CD1c-positive myeloid dendritic cell (primary cell): ENCODE measurements around the gene HSD11B1L.
"Not testable (repeated sequence)": the region's sequence is repeated elsewhere in the genome, so short reads cannot be mapped to it uniquely, and the experiment has no call there.

ENCODE experiments used
- DNase-seq: peaks from one replicate; pipeline ENCODE4 v3.0.0-alpha.2; 2016; ENCODE audit errors: extremely low spot score

The HSD11B1L gene

DNA sequence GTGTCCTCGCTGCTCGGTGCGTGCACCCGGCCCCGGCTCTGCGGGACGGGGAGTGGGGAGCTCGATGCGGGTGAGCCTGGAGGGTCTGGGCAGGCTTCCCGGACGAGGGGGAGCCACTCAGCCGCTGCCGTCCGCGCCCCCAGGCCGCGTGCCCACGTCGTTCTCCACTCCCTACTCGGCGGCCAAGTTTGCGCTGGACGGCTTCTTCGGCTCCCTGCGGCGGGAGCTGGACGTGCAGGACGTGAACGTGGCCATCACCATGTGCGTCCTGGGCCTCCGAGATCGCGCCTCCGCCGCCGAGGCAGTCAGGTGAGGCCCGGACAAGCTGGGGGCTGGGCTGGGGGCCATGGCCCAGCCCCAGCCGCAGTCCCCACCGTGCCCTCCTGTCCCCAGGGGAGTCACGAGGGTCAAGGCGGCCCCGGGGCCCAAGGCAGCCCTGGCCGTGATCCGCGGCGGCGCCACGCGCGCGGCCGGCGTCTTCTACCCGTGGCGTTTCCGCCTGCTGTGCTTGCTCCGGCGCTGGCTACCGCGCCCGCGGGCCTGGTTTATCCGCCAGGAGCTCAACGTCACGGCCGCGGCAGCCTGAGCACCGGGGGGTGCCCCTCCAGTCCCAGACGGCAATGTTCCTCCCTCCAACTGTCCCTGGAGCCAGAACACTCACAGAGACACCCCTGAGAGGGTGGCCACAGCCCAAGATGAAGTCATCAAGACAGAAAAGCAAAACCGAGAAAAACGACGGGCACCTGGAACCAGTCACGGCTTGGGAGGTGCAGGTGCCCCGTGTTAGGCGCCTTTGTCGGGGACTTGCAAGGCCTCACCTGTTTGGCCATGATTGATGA is 6.8 kb downstream of the HSD11B1L start:
- no peak for DNase-seq

DNA sequence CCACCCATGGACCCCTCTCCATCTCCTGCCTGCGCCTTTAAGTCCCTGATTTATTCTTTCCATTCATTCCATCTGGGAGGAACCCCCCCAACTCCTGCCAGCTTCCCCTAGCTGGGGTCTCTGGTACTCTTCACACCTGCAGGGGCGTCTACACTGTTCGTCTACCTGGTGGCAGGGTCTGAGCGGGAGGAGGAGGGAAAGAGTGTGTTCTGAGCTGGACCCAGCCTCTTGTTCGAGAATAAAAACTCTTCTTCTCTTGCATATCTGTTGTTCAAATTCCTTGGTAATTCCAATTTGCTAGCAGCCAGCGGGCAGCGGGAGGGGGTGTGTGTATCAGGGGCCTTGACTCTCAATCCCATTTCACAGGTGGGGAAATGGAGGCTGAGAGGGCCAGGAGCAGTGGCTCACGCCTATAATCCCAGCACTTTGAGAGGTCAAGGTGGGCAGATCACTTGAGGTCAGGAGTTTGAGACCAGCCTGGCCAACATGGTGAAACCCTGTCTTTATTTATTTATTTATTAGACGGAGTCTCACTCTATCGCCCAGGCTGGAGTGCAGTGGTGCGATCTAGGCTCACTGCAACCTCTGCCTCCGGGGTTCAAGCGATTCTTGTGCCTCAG is 7.5 kb downstream of the HSD11B1L start:
- not testable (repeated sequence) for DNase-seq

DNA sequence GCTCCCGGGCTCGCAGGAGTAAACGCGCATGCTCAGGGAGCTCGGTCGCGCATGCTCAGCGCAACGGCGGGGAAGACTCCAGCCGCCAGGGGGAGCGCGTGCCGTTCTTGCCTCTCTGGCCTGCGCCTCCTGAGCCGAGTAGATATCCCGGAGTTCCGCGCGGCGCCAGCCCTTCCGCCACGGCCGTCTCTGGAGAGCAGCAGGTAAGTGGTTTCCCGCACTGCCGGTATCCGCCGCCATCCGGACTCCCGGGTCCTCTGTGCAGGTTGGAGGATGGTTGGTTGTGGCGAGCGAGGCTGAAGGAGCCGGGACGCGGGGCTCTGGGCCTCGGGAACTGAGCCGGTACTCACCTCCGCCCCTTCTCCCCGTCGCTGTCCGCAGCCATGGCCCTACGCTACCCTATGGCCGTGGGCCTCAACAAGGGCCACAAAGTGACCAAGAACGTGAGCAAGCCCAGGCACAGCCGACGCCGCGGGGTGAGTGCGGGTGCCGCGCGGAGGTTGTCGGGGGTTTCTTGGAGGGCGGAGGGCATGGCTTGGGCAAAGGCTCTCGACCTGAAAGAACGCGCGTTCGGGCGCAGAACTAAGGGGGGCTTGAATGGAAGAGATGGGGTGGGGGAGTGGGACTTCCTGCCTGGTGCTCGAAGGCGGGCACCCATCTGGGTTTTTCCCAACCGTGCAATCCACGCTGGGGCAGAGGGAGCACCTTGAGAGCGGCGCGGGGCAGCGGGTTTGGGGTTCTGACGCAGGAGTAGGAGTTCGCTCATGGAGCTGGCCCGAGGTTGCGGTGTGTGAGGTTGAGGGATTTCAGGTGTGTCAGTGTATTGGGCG is 9.5 kb downstream of the HSD11B1L start, which contains the start of gene RPL36:
Gene RPL36, plus strand, starts transcription at position 171 of the 830 bp plus-strand sequence. Its CDS starts 213 bp downstream, at position 384.
- DNase-seq = peak; percentile 99

DNA sequence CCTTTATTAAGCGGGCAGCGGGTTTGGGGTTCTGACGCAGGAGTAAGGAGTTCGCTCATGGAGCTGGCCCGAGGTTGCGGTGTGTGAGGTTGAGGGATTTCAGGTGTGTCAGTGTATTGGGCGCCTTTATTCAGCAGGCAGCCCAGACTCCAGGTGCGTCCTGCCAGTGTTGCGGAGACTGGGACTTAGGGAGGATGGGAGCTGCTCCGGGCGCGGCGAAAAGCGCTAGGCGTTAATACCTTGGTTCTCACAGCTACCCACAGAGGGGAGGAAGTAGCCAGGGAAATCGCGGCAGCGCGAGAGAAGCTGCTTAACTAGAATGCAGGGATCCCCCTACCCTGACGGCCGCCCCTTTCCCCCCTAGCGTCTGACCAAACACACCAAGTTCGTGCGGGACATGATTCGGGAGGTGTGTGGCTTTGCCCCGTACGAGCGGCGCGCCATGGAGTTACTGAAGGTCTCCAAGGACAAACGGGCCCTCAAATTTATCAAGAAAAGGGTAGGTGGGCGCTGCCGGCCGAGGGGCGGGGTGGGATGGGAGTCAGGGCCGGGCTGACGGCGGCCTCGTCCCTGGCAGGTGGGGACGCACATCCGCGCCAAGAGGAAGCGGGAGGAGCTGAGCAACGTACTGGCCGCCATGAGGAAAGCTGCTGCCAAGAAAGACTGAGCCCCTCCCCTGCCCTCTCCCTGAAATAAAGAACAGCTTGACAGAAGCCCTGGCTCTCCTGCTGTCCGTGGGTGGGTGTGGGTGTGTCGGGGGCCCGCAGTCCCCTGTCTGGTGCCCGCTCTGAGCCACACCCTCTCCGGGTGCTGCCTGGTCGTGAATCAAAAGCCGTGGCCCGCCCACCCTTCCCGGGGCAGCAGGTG is 10.4 kb downstream of the HSD11B1L start:
- DNase-seq = peak; percentile 33

DNA sequence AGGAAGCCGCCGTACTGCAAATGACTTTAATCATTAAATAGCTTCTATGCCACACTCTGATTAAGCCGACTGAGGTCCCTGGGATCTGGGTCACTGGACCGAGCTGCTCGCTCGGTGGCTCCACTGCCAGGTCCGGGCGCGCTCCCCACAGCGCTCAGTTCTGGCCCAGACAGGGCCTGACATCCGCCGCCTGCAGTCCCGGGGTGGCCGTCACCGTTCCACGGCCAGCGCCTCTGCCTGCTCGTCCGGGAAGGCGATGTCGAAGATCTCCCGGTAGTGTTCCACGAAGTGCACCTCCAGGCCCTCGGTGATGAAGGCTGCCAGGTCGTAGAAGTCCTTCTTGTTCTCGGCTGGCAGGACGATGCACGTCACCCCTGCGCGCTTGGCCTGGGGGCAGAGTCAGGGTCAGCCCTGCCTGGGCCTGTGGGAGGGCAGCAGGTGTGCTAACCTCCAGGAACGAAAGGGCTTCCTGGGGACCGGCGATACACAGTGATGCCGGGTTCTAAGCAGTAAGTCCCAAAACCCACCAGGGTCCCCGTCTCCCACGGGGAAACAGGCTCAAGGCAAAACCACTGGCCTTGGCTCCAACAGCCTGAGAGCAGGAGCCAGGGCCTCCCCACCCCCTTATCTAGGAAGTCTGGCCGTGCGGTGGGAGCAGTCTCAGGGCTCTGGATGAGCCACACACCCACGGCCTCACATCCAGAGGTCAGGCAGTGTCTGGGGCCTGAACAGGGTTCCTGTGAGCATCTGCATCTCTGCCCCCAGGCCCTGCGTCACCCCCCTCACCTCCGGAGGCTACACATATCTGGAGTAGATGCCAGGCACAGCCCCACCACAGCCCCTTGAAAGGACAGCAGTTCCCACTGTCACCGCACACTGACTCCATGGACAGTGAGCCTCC is 11.2 kb downstream of the HSD11B1L start:
- no peak for DNase-seq

DNA sequence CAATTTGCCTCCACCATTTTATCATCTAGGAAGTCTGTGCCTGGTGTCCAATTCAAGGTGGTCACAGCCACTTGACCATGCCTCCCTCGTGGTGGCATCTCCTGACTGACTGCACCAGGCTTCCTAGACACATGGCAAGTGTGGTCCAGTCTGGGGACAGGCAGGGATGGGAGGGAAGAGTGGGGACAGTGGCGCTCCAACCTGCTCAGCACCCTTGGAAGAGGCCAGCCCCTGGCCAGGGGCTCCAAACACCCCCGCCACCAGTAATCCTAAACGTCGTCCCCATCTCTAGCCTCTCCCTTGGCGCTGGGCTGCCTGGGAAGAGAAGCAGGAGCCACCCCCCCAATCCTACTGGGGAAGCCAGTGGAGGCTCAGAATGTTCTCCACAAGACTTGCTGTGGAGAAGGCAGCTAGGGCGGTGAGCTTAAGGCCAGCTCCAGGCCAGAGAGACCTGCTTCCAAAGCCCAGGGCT is 11.9 kb downstream of the HSD11B1L start:
- DNase-seq = no peak

DNA sequence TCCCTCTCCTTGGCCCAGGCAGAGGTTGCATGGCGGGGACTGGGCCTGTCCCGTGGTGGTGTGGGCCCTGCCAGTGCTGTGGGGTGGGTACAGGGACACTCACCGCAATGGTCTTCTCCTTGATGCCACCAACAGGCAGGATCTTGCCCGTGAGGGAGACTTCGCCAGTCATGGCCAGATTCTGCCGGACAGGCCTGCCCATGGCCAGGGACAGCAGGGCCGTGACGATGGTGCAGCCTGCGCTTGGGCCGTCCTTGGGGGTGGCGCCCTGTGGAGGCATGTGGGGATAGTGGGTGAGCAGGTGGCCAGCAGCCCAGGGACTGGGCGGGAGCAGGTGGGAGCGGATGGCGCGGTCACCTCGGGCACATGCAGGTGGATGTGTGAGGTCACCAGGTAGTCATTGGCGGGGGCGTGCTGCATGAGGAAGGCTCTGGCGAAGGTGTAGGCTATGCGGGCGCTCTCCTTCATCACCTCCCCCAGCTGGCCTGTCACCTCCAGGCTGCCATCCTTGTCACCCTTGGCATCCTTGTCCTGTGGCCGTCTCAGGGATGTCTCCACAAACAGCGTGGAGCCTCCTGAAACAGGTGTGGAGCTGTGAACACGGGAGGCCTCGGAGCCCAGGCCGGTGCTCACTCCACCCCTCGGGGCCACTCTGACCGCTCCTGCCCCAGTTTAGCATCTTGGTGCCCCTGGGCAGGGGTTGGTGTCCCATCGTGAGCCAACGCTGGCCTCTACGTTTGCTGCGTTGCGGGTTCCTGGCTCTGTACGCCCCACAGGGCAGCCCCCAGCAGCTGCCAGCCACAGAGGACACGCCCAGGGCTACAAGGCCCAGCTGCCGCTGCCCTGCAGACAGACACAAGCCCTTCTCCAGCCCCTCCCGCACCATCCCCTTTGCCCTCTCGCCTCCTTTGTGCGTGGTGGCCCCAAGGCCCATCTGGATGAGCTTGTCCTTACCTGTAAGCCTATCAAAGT is 12.7 kb downstream of the HSD11B1L start:
- no peak for DNase-seq

DNA sequence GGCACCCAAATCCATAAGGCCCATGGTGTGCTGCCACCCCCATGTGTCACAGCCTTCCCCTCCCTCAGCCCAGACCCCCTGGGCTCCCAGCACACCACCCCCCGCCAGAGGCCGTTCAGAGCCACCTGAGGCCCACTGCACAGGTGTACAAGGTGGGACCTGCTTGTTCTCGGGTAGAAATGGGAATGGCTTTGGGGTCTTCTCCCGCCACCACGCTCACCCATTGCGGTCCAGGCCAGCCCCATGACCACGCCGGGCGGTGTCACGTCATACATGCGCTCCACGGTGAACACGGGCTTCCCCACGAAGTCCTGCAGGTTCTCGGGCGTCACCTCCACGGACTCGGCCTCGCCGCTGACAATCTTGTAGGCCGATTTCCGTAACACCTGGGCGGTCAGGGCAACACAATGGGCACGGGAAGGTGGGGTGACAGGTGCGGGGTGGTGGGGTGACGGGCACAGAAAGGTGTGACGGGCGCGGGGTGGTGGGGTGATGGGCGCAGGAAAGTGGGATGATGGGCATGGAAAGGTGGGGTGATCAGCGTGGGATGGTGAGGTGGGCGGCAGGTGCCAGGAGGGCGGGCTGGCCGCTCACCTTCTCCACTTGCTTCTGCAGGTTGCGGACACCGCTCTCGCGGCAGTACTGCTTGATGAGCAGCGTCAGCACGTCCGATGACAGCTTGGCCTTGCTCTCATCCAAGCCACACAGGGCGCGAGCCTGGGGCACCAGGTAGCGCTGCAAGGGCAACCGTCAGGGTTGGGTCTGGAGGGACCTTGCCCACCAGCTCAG is 13.5 kb downstream of the HSD11B1L start:
- DNase-seq = no peak

DNA sequence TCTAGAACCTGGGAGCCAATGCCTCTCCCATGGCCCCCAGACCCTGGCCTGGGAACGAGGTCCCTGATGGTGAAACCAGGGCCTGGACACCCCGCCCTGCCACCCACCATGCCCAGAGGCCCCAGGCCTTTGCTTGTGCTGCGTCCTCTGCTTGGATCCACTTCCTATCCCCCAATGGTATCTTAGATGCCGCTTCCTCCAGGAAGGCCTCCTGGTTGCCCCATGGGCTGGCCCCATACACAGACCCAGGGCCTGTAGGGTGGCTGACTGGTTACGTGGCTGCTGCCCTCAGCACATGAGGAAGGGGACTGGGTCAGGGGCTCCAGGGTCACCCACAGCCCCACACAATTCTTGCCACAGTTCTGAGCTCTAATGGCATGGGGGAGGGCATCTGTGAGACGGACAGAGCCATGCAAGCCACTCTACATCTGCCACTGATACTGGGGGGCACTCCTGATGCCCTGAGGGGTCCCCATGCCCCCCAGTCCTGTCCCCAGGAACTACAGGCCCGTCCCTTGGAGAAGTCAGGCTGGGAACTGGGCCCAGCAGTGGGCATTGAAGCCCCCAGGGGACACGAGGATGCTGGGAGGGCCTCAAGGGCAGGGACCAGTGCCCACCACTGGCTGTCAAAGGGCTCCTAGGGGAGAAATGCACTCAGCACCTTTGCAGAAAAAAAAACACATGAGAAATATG is 14.3 kb downstream of the HSD11B1L start:
- no peak for DNase-seq

DNA sequence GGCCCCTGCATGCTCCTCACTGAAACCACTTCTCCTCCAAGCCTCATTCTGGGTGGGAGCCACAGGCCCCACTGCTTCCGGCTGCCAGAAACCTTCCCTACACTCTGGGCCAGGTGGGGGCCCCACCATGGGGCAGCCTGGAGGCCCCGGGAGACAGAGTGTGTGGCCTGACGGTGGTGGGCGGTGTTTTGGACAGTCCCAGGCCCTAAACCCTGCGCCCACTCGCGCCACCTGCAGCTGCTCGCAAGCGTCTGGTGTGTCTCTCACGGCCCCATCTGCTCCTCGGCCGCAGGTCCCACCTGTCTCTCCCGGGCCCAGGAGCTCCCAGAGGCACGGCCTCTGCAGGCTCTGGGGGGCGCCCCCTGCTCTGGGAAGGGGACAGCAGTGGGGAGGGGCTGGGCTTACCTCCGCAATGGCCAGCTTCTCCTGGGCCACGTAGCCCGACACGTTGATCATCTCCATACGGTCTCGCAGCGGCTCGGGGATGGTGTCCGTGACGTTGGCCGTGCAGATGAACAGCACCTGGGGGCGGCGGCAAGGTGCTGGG is 14.9 kb downstream of the HSD11B1L start:
- DNase-seq = no peak

DNA sequence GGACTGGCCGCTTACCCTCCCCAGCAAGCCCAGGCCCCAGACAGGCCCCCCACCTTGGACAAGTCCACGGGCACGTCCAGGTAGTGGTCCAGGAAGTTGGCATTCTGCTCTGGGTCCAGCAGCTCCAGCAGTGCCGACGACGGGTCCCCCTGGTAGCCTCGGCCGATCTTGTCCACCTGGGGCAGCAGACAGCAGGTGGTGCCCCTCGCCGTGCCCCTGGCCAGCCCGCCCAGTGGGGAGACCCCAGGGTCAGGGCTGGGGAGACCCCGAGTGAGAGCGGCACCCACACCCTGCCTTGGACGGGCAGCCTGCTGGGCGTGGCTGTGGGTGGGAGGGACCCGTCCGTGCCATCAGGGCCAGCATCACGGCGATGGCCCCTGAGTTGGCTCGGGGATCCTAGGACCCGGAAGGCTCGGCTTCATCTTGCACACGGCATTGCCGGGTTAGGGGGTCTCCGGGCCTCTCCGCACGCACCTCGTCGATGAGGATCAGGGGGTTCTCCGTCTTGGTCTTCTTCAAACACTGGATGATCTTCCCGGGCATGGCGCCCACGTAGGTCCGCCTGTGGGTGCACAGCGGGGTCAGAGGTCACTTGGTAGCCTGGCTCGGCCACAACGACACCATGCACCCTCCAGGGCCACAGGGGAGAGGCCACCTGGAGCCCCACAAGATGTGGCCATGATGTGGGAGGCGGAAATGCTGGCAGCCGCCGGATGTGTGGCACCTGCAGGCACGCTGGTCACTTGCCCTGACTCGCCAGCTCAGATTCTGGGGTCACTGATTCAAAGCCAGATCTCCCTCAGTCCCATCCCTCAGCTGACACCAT is 15.6 kb downstream of the HSD11B1L start:
- no peak for DNase-seq

DNA sequence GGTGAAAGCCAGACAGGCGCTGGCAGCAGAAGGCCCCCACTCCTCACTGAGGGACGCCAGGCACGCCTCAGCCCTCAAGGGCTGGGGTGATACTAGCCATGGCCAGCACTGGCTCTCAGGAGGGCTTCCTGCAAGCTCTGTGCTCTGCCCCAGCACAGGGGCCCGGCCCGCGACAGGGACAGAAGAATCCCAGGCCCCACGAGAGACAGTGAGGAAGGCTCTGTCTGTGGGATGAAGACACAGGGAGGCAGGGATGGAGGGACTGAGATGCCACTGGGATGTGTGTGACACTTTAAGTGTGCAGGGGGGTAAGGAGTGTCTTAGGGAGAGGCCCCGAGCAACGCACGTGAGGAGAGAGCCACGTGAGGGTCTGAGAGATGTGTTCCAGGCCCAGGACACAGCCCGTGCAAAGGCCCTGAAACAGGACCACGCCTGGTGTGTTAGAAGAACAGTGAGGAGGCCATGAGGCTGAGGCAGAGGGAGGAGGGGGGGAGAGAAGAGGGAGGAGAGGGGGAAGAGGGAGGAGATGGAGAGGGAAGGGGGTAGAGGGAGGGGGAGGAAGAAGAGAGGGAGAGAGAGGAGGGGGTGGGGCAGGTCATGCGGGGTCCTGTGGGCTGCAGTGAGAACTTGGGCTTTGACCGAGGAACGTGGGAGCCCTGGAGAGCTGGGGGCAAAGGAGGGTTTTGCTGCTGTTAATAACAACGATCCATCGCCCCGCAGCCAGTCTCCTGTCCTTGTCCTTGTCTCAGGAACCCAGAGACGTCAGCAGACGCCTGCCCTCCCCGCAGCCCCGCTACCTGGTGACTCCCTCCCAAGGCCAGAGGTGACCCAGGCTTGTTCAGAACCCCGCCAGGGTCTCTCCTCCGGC is 16.4 kb downstream of the HSD11B1L start:
- DNase-seq = no peak

DNA sequence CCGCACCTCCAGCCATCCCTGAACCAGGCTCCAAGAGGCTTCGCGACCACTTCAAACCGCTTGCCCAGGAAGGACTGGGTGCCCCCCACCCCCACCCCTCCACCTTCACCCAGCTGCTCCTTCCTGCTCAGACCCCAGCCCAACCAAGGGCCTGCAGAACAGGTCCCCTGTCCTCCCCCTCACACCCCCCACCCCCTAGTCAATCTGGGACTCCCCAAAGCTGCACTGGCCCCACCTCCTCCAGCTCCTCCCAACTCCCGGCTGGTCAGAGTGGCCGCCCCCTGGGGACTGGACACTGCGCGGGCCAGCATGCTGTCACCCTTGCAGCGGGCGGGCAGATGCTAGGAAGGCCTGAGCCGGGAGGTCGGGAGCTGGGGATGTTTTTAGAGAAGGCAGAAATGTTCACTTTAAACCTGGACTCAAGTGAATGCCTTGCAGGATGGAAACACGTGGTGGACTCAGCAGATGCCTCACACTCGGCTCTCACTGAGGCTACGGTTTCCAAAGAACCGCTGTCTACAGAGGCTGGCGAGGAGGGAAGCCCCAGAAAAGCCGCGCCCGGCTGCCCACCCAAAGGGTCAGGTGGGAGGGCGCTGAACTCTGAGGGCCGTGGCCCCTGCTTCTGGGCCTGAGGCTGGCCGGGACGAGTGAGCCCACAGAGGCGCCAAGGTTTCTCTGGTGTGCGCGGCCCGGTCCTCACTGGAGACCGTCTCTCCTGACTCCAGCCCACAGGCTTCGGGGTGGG is 17.2 kb downstream of the HSD11B1L start:
- no peak for DNase-seq

DNA sequence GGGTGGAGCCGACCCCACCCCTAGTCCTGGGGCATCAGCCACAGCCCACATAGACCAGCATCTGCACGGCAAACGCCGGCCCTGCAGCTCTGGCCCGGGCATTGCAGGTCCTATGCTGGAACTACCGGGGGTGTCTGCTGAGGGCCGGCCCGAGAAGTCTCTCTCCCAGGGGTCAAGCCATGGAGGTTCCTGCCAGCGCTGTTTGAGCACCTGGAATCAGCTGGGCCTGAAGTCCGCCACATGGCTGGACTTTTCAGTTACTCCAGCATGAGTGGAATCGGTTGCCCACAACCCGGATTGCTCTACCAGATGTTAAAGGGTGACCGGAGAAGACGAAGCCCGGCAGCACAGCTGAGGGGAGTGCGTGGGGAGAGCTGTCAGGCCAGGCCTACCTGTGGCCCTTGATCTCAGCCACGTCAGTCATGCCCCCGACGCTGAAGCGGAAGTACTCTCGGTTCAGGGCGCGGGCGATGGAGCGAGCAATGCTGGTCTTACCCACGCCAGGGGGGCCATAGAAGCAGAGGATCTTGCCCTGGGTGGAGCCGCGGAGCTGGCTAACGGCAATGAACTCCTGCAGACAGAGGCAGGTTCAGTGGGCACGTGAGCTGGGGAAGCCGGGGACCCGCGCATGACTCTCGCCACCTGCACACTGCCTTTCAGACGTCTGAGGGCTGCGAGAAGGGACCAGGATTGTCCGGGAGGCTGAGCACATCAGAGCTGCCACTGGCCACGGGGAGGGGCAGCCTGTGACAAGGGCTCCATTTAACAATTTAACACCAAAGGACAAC is 18.0 kb downstream of the HSD11B1L start:
- no peak for DNase-seq
